ENCODE results near the gene CCDC74B.
"Not testable (repeated sequence)": the region's sequence is repeated elsewhere in the genome, so short reads cannot be mapped to it uniquely, and the experiment has no call there.

CCDC74B gene

DNA sequence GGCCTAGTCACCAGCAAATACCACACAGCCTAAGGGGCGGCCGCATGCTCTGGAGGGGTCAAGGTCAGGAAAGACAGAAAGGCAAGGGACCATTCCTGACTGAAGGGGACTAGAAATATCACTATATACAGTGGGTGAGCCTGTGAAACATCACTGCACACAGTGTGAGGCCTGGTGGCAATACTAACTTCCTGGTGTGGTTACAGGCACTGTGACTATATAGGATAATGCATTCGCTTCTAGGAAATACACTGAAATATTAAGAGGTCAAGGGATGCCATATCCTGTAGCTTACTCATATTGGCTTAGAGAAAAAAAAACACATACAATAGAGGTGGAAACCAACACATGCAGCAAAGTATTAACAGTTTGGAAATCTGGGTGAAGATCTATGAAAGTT lies 24.3 kb upstream of the CCDC74B start:
- DNase-seq, result not testable (repeated sequence)

- DNase-seq, result not testable (repeated sequence)
These were observed 21.7 kb upstream of the CCDC74B start for GRCh38 chr2:130166611-130167010.

DNA sequence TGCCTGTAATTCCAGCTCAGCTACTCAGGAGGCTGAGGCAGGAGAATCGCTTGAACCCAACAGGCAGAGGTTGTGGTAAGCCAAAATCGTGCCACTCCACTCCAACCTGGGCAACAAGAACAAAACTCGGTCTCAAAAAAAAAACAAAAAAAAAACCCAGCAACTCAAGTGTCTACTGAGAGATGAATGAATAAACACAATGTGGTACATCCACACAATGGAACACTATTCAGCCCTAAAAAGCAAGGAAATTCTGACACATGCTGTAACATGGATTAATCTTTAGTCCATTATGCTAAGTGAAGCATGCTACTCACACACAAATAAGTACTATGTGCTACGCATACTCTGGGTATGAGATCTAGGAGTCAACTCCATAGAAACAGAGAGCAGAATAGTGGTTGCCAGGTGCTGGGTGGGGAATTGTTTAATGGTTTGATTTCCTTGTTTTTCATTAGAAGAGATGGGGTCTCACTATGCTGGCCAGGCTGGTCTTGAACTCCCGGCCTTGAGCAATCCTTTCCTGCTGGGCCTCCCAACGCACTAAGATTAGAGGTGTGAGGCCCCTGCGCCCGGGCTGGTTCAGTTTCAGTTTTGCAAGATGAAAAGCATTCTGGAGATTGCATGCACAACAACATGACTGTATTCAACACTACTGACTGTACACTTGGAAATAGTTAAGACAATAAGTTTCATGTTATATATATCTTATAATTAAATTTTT lies 20.5 kb upstream of the CCDC74B start:
- no peak for DNase-seq

DNA sequence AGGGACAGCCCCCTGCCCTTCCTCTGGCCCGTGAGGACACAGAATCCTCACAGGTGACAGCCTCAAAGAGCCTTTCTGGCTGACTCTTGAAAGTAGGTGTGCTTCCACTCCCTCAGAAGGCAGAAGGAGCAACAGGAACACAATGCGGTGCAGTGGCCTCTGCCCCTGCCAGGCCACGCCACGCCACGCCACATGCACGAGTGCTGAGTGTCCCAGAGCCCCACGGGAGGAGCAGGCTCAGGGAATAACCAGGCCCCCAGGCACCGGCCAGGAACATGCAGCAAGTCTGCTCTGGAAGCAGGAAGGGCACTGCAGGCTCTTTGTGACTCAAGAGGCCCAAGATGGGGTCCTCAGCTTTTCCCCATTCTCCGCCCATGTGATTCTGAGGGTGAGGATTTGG lies 18.1 kb upstream of the CCDC74B start:
- DNase-seq, result no peak

DNA sequence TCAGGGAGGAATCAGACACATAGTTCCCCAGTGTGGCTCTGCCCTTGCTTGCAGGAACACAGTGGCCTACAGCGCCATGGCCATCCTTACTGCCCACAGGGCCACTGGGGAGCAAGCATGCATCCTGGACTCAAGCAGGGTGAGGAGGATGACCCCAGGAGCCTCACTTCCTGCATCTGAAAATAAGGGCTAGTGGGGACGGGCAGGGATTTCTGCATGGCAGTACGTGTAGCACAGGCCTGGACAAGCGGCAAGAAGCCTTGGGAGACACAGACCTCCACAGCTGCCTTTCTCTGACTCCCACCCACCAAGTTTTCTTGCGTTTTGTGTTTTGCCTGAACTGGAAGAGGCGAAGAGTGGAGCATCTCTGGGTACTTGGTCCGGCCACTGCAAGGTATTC lies 17.6 kb upstream of the CCDC74B start:
- DNase-seq, result not testable (repeated sequence)

DNA sequence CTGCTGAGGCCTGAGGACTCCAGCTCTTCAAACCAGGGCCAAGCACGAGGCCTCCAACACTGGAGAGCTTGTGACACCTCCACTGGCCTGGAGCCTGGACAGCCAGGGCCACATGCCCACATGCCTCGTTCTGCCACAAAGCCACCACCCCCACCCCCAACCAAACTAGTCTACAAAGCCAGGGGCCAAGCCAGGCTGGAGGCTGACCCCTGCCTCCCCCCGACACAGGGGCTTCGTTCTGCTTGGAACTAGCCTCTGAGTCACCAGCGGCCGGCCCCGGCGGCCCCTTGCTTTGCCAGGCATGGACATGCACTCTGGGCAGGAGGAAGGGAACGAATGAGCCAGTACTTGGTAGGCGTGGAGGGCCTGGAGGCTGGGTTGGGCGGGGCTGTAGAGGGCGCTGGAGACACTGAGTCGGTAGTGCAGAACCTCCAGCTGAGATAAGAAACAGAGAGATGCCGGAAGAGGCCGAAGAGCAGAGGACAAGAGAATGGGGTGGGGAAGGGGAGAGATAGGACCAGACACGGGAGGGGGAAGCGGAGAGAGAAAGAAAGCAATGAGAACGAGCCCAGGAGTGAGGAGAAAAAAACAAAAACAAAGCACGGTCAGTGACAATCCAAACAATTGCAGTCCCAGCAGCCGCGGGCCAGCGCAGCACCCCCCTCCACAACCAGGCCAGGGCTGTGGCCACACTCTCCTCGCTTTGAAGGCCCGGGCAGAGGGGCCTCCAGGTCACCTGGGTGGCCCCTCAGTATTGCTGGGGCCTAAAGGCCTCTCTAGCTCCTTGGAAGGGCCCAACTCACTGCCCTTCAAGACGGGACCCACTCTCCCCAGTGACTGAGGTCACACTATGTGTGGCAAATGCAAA lies 16.2 kb upstream of the CCDC74B start:
- not testable (repeated sequence) for DNase-seq

DNA sequence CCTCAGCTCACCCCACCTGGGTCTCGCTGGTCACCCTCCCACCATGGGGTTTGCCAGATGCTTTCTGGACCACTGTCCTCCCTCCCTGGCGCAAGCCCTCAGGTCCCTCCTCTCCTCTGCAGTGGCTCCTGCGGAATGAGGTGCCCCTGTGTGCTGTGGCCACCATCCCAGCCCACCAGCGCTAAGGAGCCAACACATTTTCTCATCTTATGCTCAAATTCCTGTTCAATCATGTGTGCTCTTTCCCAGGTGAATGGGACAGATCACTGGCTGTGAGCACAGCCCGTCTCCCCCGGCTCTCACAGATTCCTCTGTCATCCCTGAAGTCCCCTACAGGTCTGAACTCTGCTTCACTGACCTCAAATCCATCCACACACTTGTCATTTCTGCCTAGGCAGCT lies 15.2 kb upstream of the CCDC74B start:
- DNase-seq, result peak; percentile 26

GRCh38 chr2:130159376-130159775 lies 14.5 kb upstream of the CCDC74B start:
- not testable (repeated sequence) for DNase-seq

DNA sequence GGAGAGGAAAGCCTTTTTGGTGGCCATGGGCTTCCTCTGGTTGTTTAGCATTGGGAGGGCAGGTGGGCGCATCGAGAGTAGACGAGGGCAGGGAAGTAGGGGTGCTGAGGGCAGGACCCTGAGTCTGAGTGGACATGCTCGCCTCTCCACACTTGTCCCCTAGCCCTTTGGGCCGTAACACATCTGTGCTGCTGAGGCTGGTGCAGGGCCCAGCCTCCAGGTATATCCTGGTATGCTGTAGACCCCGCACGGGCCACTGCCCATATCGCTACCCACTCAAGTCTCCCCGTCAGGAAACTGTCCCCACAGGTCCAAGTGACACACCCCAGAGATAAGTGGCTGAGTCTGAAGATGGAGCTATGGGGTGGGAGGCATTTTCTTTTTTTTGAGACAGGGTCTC lies 13.7 kb upstream of the CCDC74B start:
- DNase-seq, result no peak

DNA sequence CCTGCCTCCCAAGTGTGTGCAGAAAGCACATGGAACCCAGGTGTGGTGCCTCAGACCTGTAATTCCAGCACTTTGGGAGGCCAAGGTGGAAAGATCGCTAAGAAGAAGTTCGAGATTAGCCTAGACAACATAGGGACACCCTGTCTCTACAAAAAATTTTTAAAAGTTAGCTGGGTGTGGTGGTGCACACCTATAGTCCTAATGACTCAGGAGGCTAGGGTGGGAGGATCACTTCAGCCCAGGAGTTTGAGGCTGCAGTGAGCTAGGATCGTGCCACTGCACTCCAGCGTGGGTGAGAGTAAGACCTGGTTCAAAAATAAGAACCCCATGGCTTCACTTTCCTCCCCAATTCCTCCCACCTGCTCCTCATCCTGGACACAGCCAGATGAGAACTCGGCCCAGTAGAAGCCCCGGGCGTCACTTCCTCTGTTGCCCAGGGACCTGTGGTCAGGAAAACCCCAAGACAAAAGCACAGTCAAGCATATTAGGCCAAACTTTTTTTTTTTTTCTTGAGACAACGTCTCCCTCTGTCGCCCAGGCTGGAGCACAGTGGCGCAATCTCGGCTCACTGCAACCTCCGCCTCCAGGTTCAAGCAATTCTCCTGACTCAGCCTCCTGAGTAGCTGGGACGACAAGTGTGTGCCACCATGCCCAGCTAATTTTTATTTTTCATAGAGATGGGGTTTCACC lies 13.1 kb upstream of the CCDC74B start:
- not testable (repeated sequence) for DNase-seq

GRCh38 chr2:130157354-130157753 lies 12.4 kb upstream of the CCDC74B start:
- not testable (repeated sequence) for DNase-seq

DNA sequence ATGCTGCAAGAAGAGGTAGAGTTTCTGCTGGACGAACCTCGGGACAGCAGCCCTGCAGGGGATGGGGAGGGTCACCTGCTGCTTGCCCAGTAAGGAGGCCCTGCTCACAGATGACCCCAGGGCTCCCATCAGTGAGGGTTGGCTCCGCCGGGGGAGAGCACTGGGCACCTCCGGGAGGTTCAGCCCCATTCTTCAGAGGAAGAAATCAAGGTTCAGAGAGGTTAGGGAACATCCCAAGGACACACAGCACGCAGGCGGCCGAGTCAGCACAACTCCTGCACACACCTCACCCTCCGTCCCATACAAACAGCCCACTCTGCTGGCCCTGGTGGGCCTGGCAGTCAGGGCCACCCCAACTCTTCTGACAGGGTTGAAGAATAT lies 11.7 kb upstream of the CCDC74B start:
- DNase-seq, result no peak

DNA sequence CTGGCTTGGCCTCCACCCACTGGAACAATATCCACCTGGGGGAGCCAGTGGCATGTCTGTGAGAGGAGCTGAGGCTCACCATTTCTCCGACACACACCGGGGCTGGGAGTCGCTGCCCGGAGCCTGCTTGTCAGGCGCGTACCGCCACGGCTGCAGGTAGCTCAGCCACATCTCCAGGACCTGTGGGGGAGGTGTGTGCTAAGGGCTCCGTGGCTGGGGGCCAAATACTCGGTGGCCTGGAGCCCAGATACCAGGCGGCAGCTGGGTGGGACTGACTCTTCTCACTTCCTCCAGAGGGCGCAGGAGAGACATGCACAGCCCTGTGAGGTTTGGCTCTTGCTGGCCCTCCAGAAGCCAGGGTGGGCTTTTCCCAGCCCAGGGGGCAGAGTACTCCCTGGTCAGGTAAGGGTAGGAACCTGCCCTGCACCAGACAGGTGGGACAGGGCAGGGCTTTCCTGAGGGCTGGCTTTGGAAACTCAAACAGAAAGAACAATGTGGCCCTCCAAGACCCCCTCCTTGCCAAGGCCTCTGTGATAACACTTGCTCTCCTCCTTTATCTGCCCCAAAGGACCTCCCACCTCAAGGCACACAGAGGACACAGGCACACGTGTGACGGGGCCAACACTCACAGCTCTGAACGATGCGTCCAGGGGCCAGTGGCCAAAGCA lies 11.2 kb upstream of the CCDC74B start:
- DNase-seq, result peak; percentile 18

DNA sequence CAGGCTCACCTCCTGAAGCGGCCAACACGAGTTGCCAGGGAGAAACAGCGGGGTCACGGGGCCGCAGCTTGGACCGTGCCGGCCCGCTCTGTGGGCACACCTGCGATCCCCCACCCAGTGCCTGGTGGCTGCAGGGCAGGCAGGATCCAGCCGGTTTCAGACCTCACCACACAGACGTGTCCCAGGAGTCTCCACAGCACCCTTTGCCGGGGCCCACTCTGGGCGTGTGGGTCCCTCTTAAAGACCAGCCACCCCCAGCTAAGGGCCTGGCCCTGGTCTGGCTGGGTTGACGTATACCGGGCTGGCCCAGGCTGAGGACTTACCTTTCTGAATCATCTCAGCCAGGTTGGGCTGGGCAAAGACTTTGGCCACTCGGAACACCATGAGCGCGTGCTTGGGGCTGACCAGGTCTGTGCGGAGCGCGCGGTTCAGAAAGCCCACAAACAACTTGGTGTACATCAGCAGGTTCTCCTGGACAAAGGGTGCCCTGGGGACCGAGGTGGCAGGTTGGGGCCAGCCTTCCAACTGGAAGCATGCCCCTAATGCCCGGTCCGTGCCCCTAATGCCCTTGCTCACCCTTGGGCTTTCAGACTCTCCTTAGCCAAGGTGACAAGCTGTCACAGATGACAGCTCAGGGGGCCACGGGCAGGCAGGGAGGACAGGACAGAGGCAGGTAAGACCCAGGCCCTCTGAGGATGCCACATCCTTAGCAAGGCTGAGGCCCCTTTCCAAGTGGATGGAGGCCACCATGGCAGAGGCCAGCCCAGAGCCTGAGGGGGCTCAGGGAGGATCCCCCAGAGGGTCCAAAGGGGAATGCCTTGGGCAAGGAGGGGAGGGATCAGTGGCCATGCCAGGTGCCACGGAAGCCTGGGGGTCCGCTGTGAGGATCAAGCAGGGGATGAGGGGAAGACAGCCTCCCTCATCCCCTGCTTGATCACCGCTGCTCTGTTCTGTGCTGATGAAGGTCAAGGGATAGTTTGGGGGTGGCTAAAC lies 10.2 kb upstream of the CCDC74B start:
- DNase-seq, result no peak

DNA sequence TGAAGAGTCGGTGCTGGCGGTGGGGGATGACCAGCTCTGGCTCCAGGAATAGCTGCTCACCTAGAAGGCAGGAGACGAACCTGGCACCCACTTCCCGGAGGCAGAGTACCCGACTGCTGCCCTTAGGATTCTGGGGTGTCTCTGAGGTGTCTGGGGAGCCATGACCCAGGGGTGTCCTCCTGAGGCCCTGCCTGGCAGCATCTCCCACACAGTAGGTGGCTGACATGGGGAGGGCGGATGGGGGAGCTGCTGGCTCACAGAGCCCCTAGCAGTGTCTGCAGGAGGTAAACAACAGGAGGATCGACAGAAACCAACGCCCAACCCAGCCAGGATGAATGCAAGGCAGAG lies 9.5 kb upstream of the CCDC74B start:
- not testable (repeated sequence) for DNase-seq

DNA sequence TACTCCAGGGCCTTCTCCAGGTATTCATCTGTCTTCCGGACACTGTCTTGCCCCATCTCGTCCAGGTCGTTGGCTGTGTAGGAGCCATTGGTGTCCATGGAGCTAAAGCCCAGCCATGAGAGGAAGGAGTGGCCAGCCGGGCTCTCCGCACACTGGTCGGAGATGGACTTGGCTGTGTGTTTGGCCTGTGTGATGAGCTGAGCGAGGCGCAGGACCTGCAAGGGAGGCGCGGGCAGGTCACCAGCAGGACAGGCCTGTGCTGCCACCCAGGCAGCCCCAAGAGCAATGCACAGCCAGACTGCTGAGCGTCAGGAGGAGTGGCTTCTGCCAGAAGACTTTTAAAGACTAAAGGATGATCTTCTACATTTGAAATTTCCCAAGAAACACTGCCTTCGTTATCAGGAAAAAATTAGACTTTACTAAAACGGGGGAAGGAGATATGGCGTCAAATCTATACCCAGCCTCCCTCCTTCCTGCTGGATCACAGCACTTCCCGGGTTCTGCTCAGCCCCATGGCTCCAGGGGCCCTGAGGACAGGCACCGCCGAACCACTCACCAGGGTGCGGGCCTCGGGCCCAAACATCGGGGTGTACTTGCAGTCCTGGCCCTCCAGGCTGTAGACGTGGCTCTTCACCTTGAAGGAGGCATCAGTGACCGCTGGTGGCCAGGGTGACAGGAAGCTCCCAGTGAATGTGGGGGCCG lies 9.0 kb upstream of the CCDC74B start:
- not testable (repeated sequence) for DNase-seq

DNA sequence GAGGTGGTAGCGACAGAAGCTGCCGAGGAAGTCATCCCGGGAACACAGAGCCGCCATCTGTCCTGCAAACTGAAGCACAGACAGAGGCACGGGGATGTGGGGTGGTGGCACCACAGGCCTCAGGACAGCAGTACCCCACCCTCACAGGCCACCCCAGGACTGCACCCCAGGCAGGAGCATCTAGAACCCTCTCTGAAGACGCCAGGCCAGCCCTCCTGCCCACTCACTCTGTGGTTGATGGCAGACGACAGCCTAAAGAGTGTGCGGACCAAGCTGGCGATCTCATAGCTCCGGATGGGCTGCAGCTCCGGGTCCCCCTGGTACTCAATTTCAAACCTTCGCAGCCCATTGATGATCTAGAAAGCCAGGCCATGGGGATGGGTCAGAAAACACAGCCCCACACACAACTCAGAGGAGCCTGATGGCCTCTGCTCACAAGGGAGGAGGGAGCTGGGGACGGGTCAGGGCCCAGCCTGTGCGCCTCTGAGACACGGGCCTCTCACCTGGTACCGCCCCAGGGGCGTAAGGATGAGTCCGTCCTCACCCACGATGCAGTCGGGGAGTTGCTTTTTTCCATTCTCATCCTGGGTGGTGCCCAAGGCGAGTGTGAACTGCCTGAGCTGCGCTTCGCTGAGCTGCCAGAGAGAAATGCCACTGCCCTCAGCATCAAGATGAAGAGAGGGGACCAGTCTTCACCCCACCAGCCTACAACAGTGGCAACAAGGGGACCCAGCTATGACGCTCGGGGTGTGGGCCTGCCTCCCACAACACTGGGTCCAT lies 8.1 kb upstream of the CCDC74B start:
- no peak for DNase-seq

DNA sequence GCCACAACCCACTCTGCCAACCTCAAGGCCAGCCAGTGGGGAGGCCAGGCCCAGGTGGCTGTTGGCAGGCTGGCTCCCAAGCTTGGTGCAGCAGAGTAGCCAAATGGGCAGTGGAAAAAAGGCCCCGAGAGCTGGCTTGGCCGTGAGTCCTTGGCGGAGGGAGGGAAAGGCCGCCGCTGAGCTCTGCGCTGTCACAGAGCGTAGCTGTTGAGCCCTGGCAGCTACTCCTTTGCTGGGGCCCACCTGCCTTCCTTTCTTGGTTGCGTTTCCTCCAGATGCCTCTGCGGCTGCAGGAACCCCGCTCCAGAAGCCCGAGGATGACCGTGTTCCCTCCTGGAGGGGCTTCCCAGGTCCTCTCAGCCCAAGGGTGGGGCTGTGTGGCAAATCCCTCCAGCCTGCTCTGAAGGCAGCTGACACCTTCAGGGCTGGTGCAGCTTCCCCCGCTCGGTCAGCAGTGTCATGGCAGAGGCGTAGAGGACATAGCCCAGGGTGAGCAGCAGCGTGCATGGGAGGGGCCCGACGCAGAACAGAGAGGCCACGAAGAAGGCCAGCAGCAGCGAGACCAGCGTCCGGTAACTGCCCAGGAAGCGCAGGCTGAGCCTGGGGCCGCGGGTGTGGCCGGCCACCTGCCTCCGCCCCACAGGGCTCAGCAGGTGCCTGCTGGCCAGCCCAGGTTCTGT lies 7.4 kb upstream of the CCDC74B start:
- DNase-seq, result not testable (repeated sequence)

- not testable (repeated sequence) for DNase-seq
These were observed 6.2 kb upstream of the CCDC74B start for GRCh38 chr2:130151145-130151512.

Measured in right kidney (tissue), 1 donor.